ENCODE data around the gene RTP3.
"Not testable (repeated sequence)": the region's sequence is repeated elsewhere in the genome, so short reads cannot be mapped to it uniquely, and the experiment has no call there.

RTP3 gene

GRCh38 chr3:46546896-46547440 lies 49.2 kb downstream of the RTP3 start:
- DNase-seq (ENCODE audit: low read depth) = no peak

- DNase-seq (ENCODE audit: low read depth) = not testable (repeated sequence)
Observed at GRCh38 chr3:46548611-46549010, 50.8 kb downstream of the RTP3 start.

- no peak for DNase-seq (ENCODE audit: low read depth)
Observed at GRCh38 chr3:46549408-46549904, 51.7 kb downstream of the RTP3 start.

- no peak for DNase-seq (ENCODE audit: low read depth)
Observed at GRCh38 chr3:46549989-46550388, 52.2 kb downstream of the RTP3 start.

Data from stimulated activated CD8-positive, alpha-beta memory T cell treated with anti-CD3 and anti-CD28 coated beads, Interleukin-4, amount 100 ng/mL, for 24 hours (primary cell).